Inflammatory macrophage (primary cell): ENCODE results near the gene SPRR2F.
"Not testable (repeated sequence)": the region's sequence is repeated elsewhere in the genome, so short reads cannot be mapped to it uniquely, and the experiment has no call there.

Source experiments
- DNase-seq, 2 donors: peaks; one replicate each; pipeline ENCODE4 v3.0.0-alpha.2; 2020 to 2022
- total RNA-seq, 18 experiments: gene quantifications; one replicate each; lab custom pipeline; 2026; ENCODE audit warnings: mixed read lengths in 6 of 18, inconsistent platforms in 2 of 18; lab: John Stamatoyannopoulos, UW

Gene SPRR2F
- total RNA-seq = 0 to 0.06 (median 0) reads per million in 18 experiments

GRCh38 chr1:153113416-153113815 is at the start of gene SPRR2F:
SPRR2F (minus strand) TSS chr1:153113516; CDS start chr1:153112733, 783 bp downstream.
- no peak for DNase-seq

- no peak for DNase-seq
Measured at GRCh38 chr1:153155541-153155940, 42.2 kb upstream of the SPRR2F start.

GRCh38 chr1:153152481-153152880 is 39.2 kb upstream of the SPRR2F start:
- no peak for DNase-seq

- DNase-seq = no peak
Measured at GRCh38 chr1:153150846-153151245, 37.5 kb upstream of the SPRR2F start, which contains the start of gene SPRR2G. SPRR2G (minus strand) TSS chr1:153150890; CDS start chr1:153150110, 780 bp downstream.

- DNase-seq = no peak
Measured at GRCh38 chr1:153141377-153141776, 28.1 kb upstream of the SPRR2F start.

- no peak for DNase-seq
Measured at GRCh38 chr1:153140484-153140883, 27.2 kb upstream of the SPRR2F start.

GRCh38 chr1:153133743-153134142 is 20.4 kb upstream of the SPRR2F start:
- DNase-seq = no peak

- DNase-seq = no peak
Measured at GRCh38 chr1:153133267-153133666, 20.0 kb upstream of the SPRR2F start.

GRCh38 chr1:153128688-153129087 is 15.4 kb upstream of the SPRR2F start:
- DNase-seq = not testable (repeated sequence)

- DNase-seq = no peak
Measured at GRCh38 chr1:153127296-153127695, 14.0 kb upstream of the SPRR2F start.

- DNase-seq = no peak
Measured at GRCh38 chr1:153125536-153125935, 12.2 kb upstream of the SPRR2F start.

GRCh38 chr1:153123793-153124192 is 10.5 kb upstream of the SPRR2F start:
- DNase-seq = not testable (repeated sequence)

- no peak for DNase-seq
Measured at GRCh38 chr1:153122831-153123421, 9.6 kb upstream of the SPRR2F start.

- DNase-seq = no peak
Measured at GRCh38 chr1:153120945-153121344, 7.6 kb upstream of the SPRR2F start.

GRCh38 chr1:153119491-153119971 is 6.2 kb upstream of the SPRR2F start:
- DNase-seq = no peak

GRCh38 chr1:153115264-153115663 is 1.9 kb upstream of the SPRR2F start:
- DNase-seq = not testable (repeated sequence)

- DNase-seq = not testable (repeated sequence)
Measured at GRCh38 chr1:153112454-153112853, 862 bp downstream of the SPRR2F start.

- no peak for DNase-seq
Measured at GRCh38 chr1:153100245-153100644, 13.1 kb downstream of the SPRR2F start.

GRCh38 chr1:153099461-153100045 is 13.8 kb downstream of the SPRR2F start:
- no peak for DNase-seq

GRCh38 chr1:153095764-153096163 is 17.6 kb downstream of the SPRR2F start:
- no peak for DNase-seq

- DNase-seq = no peak
Measured at GRCh38 chr1:153094426-153094825, 18.9 kb downstream of the SPRR2F start, which contains the start of gene SPRR2E. SPRR2E (minus strand) TSS chr1:153094526; CDS start chr1:153093751, 775 bp downstream.

- no peak for DNase-seq
Measured at GRCh38 chr1:153087652-153088051, 25.7 kb downstream of the SPRR2F start.

- no peak for DNase-seq
Measured at GRCh38 chr1:153081736-153082135, 31.6 kb downstream of the SPRR2F start.
